ENCODE measurements around the gene MOB1B. TPM values are rescaled to one million over a fixed set of nuclear protein-coding genes. Genes with fewer than 3 reads are reported as not detected.

Gene MOB1B
- total and polyA plus RNA-seq, 10 of the 15 experiments (the other 5 are each of a cell fraction or from before 2014, with no cell fraction given) = 1.9 to 11.4 (median 6.1) TPM

DNA sequence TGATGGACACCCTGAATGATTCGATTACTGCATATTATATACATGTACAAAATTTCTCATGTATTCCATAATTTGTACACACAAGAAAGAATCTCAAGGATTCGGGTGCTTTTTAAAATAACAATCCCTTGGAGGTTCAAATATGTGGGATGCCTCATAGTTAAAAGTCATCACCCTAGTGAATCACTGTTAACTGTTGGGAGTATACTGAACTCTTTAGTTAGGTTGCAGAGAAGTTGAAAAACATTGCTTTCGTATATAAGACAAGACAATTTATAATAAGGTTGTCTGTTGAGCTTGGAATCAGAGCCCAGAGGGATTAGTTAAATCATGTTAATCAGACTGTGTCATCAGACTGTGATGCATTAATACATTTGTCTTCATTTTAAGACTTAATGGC, 106.9 kb downstream of the MOB1B start:
- Histone ChIP-seq H3K36me3 (ENCODE audit: control insufficient read depth in 2 of 2, insufficient read depth in 2 of 2, low read length in 1 of 2) (peaks cover 1 to 7% of the 10 kb centered on the region in 2 experiments), H3K4me2 (ENCODE audit: control insufficient read depth, insufficient read depth) (no peak overlapping the region), H2AFZ (ENCODE audit: control insufficient read depth, low read depth, low read length) (no peak overlapping the region), H3K9ac (ENCODE audit: control insufficient read depth, insufficient read depth, low read length) (no peak overlapping the region), H4K20me1 (ENCODE audit: control insufficient read depth, insufficient read depth) (no peaks in the 10 kb centered on the region), H3K79me2 (ENCODE audit: control insufficient read depth, insufficient read depth, low read length) (peaks cover 28% of the 10 kb centered on the region), H3K27me3 (replicated peaks in 1 of 2; ENCODE audit: control insufficient read depth in 2 of 2, insufficient read depth in 2 of 2, low read length in 1 of 2) (no peaks in the 10 kb centered on the region), H3K27ac (ENCODE audit: control insufficient read depth, insufficient read depth) (no peak overlapping the region), H3K4me1 (ENCODE audit: control insufficient read depth, insufficient read depth, low read length) (peaks cover 13% of the 10 kb centered on the region), H3K9me3 (replicated peaks; ENCODE audit: control insufficient read depth, insufficient read depth, low read length) (peaks cover 1% of the 10 kb centered on the region; the same call in 1 of the 3 replicates), H3K4me3 (no peak overlapping the region)
- ChIA-PET SMC1A (ENCODE audit: uncharacterized antibody, unreplicated experiment) (interaction anchor here (1.0 to 10.2 kb wide), 20 partner anchors 12 to 408 kb away, joined by 3 to 169 read pairs (median 5); partner anchors contain the start of gene DCK), RAD21 (ENCODE audit: unreplicated experiment) (interaction anchor here (0.7 to 9.6 kb wide), 13 partner anchors 11 to 321 kb away, joined by 3 to 127 read pairs (median 4); partner anchors contain the start of genes DCK, MOB1B and UTP3), POLR2A (interaction anchor here (1.1 to 4.9 kb wide), 2 partner anchors 13 to 15 kb away, joined by 3 to 38 read pairs; partner anchors contain the start of gene DCK), CTCF (interaction anchor here (0.6 to 12.0 kb wide), 18 partner anchors 13 to 545 kb away, joined by 3 to 147 read pairs (median 4); partner anchors contain the start of genes DCK and MOB1B)
- FAIRE-seq (no peak), ATAC-seq (no peak), DNase-seq (ENCODE audit: low read depth, low spot score) (no peak)
- WGBS (ENCODE audit: insufficient coverage, insufficient replicate concordance, low lambda C conversion rate, missing lambda C conversion rate) = 59% methylated on average over 3 of the region's 3 CpGs
- in situ Hi-C loops (cut with MboI) (no loop called here), intact Hi-C loops (cut with micrococcal nuclease; ENCODE audit: unreplicated experiment) (loop anchor here (5.0 kb wide), 1 partner anchor 82 kb away; no protein-coding TSS in a partner anchor)
- no TSS peak for BruUV-seq (replicated peaks)
- TF ChIP-seq, protein P1, sequence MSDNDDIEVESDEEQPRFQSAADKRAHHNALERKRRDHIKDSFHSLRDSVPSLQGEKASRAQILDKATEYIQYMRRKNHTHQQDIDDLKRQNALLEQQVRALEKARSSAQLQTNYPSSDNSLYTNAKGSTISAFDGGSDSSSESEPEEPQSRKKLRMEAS (IDR thresholded peaks at IDR 0.05; ENCODE audit: low read depth, low read length) = no peak
- no peak for TF ChIP-seq POU2F2 (IDR thresholded peaks at IDR 0.05; ENCODE audit: borderline replicate concordance, low read depth, low read length)
- no peak for TF ChIP-seq KAT2A (conservative IDR thresholded peaks at IDR 0.05; ENCODE audit: control insufficient read depth, low read depth, low read length)
- TF ChIP-seq, protein P2, sequence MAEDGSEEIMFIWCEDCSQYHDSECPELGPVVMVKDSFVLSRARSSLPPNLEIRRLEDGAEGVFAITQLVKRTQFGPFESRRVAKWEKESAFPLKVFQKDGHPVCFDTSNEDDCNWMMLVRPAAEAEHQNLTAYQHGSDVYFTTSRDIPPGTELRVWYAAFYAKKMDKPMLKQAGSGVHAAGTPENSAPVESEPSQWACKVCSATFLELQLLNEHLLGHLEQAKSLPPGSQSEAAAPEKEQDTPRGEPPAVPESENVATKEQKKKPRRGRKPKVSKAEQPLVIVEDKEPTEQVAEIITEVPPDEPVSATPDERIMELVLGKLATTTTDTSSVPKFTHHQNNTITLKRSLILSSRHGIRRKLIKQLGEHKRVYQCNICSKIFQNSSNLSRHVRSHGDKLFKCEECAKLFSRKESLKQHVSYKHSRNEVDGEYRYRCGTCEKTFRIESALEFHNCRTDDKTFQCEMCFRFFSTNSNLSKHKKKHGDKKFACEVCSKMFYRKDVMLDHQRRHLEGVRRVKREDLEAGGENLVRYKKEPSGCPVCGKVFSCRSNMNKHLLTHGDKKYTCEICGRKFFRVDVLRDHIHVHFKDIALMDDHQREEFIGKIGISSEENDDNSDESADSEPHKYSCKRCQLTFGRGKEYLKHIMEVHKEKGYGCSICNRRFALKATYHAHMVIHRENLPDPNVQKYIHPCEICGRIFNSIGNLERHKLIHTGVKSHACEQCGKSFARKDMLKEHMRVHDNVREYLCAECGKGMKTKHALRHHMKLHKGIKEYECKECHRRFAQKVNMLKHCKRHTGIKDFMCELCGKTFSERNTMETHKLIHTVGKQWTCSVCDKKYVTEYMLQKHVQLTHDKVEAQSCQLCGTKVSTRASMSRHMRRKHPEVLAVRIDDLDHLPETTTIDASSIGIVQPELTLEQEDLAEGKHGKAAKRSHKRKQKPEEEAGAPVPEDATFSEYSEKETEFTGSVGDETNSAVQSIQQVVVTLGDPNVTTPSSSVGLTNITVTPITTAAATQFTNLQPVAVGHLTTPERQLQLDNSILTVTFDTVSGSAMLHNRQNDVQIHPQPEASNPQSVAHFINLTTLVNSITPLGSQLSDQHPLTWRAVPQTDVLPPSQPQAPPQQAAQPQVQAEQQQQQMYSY (CRISPR knock-in tag; IDR thresholded peaks at IDR 0.05) = no peak
